OCI-LY1 (cell line): ENCODE results near the gene CHCHD6.

Experiments
- H2AFZ ChIP-seq: fragments of 200-600 bp; sonication (generic), shearing (Covaris generic); 2 replicates; pipeline ENCODE4 v1.6.0; 2014; ENCODE audit warnings: antibody characterized with exemption, mild to moderate bottlenecking, low read length
- H3F3A ChIP-seq: fragments of 200-600 bp; sonication (generic), shearing (Covaris generic); 2 replicates; pipeline ENCODE4 v1.6.0; 2014; ENCODE audit warnings: mild to moderate bottlenecking, antibody characterized with exemption, low read length, moderate library complexity; ENCODE audit not compliant: insufficient read depth
- H3K27ac ChIP-seq: fragments of 200-600 bp; sonication (generic); 2 replicates; pipeline ENCODE4 v1.5.1; 2014; ENCODE audit warnings: low read length, mixed run types, mild to moderate bottlenecking, low read depth; ENCODE audit not compliant: poor library complexity, severe bottlenecking
- H3K27me3 ChIP-seq: fragments of 200-600 bp; sonication (generic); 2 replicates; pipeline ENCODE4 v1.6.0; 2014; ENCODE audit warnings: antibody characterized with exemption, mild to moderate bottlenecking, low read length, moderate library complexity; ENCODE audit not compliant: insufficient read depth
- H3K36me3 ChIP-seq: fragments of 200-600 bp; sonication (generic); 2 replicates; pipeline ENCODE4 v1.6.1; 2014; ENCODE audit warnings: mild to moderate bottlenecking, antibody characterized with exemption, low read length, moderate library complexity, mixed read lengths; ENCODE audit not compliant: insufficient read depth
- H3K4me1 ChIP-seq: fragments of 200-600 bp; sonication (generic); 2 replicates; pipeline ENCODE4 v1.5.1; 2014; ENCODE audit warnings: mild to moderate bottlenecking, low read length, moderate library complexity; ENCODE audit not compliant: insufficient read depth, severe bottlenecking
- H3K4me2 ChIP-seq: fragments of 200-600 bp; sonication (generic), shearing (Covaris generic); 2 replicates; pipeline ENCODE4 v1.6.1; 2014; ENCODE audit warnings: low read length
- H3K4me3 ChIP-seq: fragments of 200-600 bp; sonication (generic); 2 replicates; pipeline ENCODE4 v1.5.1; 2014; ENCODE audit warnings: low read length, low read depth, mild to moderate bottlenecking, mixed read lengths; ENCODE audit not compliant: poor library complexity, severe bottlenecking
- H3K79me2 ChIP-seq: fragments of 200-600 bp; shearing (Covaris generic); 2 replicates; pipeline ENCODE4 v1.6.1; 2016; ENCODE audit warnings: mixed run types, low read length, mixed read lengths; ENCODE audit not compliant: insufficient read depth
- H3K9ac ChIP-seq: fragments of 200-600 bp; sonication (generic), shearing (Covaris generic); 2 replicates; pipeline ENCODE4 v1.6.1; 2014; ENCODE audit warnings: mild to moderate bottlenecking, low read length, mixed read lengths
- H3K9me2 ChIP-seq: fragments of 200-600 bp; sonication (generic), shearing (Covaris generic); 2 replicates; pipeline ENCODE4 v1.6.1; 2014; ENCODE audit warnings: low read depth, mild to moderate bottlenecking, low read length, mixed read lengths
- H3K9me3 ChIP-seq: fragments of 200-600 bp; shearing (Covaris generic); 2 replicates; pipeline ENCODE4 v1.6.1; 2014; ENCODE audit warnings: low read length, mixed read lengths
- H4K20me1 ChIP-seq: fragments of 200-600 bp; sonication (generic), shearing (Covaris generic); 2 replicates; pipeline ENCODE4 v1.6.0; 2016; ENCODE audit warnings: mild to moderate bottlenecking, low read length; ENCODE audit not compliant: insufficient read depth
- CTCF ChIP-seq: fragments of 200-600 bp; sonication (generic), shearing (Covaris generic); IDR thresholded peaks from 2 replicates; pipeline ENCODE4 v1.5.1; 2017; ENCODE audit warnings: mild to moderate bottlenecking, antibody characterized with exemption, low read length, moderate library complexity, mixed read lengths
- EZH2 ChIP-seq: fragments of 200-600 bp; sonication (generic), shearing (Covaris generic); IDR thresholded peaks from 2 replicates; pipeline ENCODE4 v1.8.0; 2017; ENCODE audit warnings: borderline replicate concordance, mixed run types, mild to moderate bottlenecking, antibody characterized with exemption, low read length, moderate library complexity, mixed read lengths

The CHCHD6 gene

DNA sequence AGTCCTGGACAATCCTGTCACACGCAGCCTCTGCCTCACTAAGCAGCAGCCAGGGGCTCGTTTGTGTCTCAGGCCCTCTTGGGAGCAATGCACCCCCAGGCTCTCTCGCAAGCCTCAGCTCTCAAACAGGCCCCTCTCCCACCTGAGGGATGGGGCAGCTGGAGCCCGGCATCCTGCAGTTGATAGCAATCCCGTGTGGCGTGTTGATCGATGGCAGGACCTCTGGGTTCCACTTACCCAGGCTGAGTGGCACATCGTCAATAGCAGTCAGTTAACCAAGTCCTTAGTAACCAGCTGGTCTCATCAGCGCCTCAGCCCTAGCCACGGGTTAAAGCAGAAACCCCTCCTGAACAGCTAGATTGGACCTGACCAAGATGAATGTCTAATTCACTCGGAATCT lies 242.4 kb downstream of the CHCHD6 start:
- Histone ChIP-seq H4K20me1 (no peaks in the 10 kb centered on the region), H2AFZ (no peak overlapping the region), H3K36me3 (no peaks in the 10 kb centered on the region), H3K79me2 (no peaks in the 10 kb centered on the region), H3K4me2 (no peak overlapping the region), H3K9me2 (no peaks in the 10 kb centered on the region), H3K9ac (no peak overlapping the region), H3K4me1 (no peaks in the 10 kb centered on the region), H3K4me3 (no peak overlapping the region), H3F3A (no peaks in the 10 kb centered on the region), H3K27me3 (no peaks in the 10 kb centered on the region), H3K27ac (no peak overlapping the region), H3K9me3 (no peaks in the 10 kb centered on the region)
- TF ChIP-seq CTCF, result no peak
- no peak for TF ChIP-seq EZH2

DNA sequence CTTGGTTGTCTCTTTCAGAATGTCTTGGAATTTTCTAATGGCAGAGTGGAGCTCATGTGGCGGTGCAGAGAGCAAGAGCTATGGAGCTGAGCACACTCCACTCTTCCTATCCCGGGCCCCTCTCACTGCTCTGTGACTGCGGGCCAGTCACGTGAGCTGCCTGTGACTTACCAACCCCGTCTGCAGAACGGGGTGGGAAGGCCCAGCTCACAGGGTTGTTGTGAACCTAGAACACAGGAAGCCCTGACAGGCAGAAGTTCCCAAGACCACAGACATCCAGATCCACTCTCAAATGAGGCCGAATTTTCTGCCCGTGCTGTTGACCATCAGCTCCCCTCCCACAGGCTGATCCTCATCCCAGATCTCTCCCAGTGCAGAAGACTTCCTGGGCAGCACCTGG lies 243.4 kb downstream of the CHCHD6 start:
- Histone ChIP-seq H3K4me3 (no peak overlapping the region), H4K20me1 (no peaks in the 10 kb centered on the region), H3K27ac (no peak overlapping the region), H3K27me3 (no peaks in the 10 kb centered on the region), H2AFZ (no peak overlapping the region), H3K79me2 (no peaks in the 10 kb centered on the region), H3F3A (no peaks in the 10 kb centered on the region), H3K4me1 (no peaks in the 10 kb centered on the region), H3K9me2 (no peaks in the 10 kb centered on the region), H3K4me2 (no peak overlapping the region), H3K9ac (no peak overlapping the region), H3K9me3 (no peaks in the 10 kb centered on the region), H3K36me3 (no peaks in the 10 kb centered on the region)
- TF ChIP-seq CTCF, result no peak
- no peak for TF ChIP-seq EZH2

- Histone ChIP-seq H4K20me1 (no peaks in the 10 kb centered on the region), H3K27ac (no peak overlapping the region), H3K4me1 (no peaks in the 10 kb centered on the region), H3K4me3 (no peak overlapping the region), H3K36me3 (no peaks in the 10 kb centered on the region), H3K4me2 (no peak overlapping the region), H3K9ac (no peak overlapping the region), H3F3A (no peaks in the 10 kb centered on the region), H3K9me2 (no peaks in the 10 kb centered on the region), H3K27me3 (no peaks in the 10 kb centered on the region), H2AFZ (no peak overlapping the region), H3K79me2 (no peaks in the 10 kb centered on the region), H3K9me3 (no peaks in the 10 kb centered on the region)
- TF ChIP-seq EZH2, result no peak
- no peak for TF ChIP-seq CTCF
Observed at GRCh38 chr3:126948980-126949535, 245.0 kb downstream of the CHCHD6 start.
